IMR-90 (cell line): ENCODE measurements around the gene CHPF. TPM values are rescaled to one million over a fixed set of nuclear protein-coding genes. Genes with fewer than 3 reads are reported as not detected.

Source experiments
- ATAC-seq: fragments of 200-7000 bp; cut with Tn5 transposase; 2 replicates; pipeline ENCODE4 v1.9.1; 2020; ENCODE audit warnings: low read depth, mild to moderate bottlenecking, moderate library complexity
- BruUV-seq: library from RNA; stranded (reverse); fragments of 400-500 nt; replicated peaks from 2 replicates; lab custom pipeline; 2021; lab: Mats Ljungman, UMichigan
- CTCF ChIA-PET: fragments of 300-600 bp; formaldehyde crosslinking; extraction: SDS; loops from one replicate; lab custom pipeline; 2021; ENCODE audit warnings: antibody characterized with exemption; lab: Yijun Ruan, JAX
- POLR2A ChIA-PET: fragments of 300-600 bp; sonication (Branson Sonifier 250); formaldehyde crosslinking; loops from one replicate; lab custom pipeline; 2022; ENCODE audit warnings: antibody characterized with exemption; ENCODE audit not compliant: unreplicated experiment; lab: Charles Lee
- DNase-seq: peaks from one replicate; pipeline ENCODE4 v3.0.0; 2013
- H2AFZ ChIP-seq: replicated peaks from 2 replicates; pipeline ENCODE3; 2013; ENCODE audit warnings: low read length, mild to moderate bottlenecking; ENCODE audit not compliant: poor library complexity
- H2AK5ac ChIP-seq: 2 replicates; pipeline ENCODE4 v1.6.1; 2013; ENCODE audit warnings: low read depth, low read length, inconsistent platforms
- H2AK9ac ChIP-seq: replicated peaks from 2 replicates; pipeline ENCODE3; 2013; ENCODE audit warnings: mild to moderate bottlenecking, low read depth, low read length, moderate library complexity; ENCODE audit not compliant: poor library complexity
- H2BK120ac ChIP-seq: 2 replicates; pipeline ENCODE4 v1.6.1; 2013; ENCODE audit warnings: low read depth, low read length, inconsistent platforms
- H2BK15ac ChIP-seq: 3 replicates; pipeline ENCODE4 v1.6.1; 2013; ENCODE audit warnings: low read depth, low read length, inconsistent platforms
- H2BK20ac ChIP-seq: 2 replicates; pipeline ENCODE4 v1.6.1; 2013; ENCODE audit warnings: low read depth, mild to moderate bottlenecking, inconsistent platforms, low read length, moderate library complexity
- H2BK5ac ChIP-seq: 2 replicates; pipeline ENCODE4 v1.6.1; 2013; ENCODE audit warnings: mild to moderate bottlenecking, low read depth, low read length, inconsistent platforms; ENCODE audit not compliant: poor library complexity, severe bottlenecking
- H3K14ac ChIP-seq: replicated peaks from 2 replicates; pipeline ENCODE4 v1.6.1; 2013; ENCODE audit warnings: low read depth, low read length, inconsistent platforms
- H3K18ac ChIP-seq: 2 replicates; pipeline ENCODE4 v1.6.1; 2013; ENCODE audit warnings: low read depth, low read length, control low read depth
- H3K23ac ChIP-seq: 2 replicates; pipeline ENCODE4 v1.6.1; 2013; ENCODE audit warnings: low read depth, low read length, inconsistent platforms
- H3K27ac ChIP-seq: 2 replicates; pipeline ENCODE4 v1.5.1; 2013; ENCODE audit warnings: mild to moderate bottlenecking, control low read depth, low read length; ENCODE audit not compliant: insufficient read depth
- H3K27me3 ChIP-seq: 2 replicates; pipeline ENCODE4 v1.6.1; 2013; ENCODE audit warnings: low read length; ENCODE audit not compliant: control insufficient read depth, insufficient read depth
- H3K36me3 ChIP-seq: 2 replicates; pipeline ENCODE4 v1.6.1; 2013; ENCODE audit warnings: low read length, mixed read lengths; ENCODE audit not compliant: control insufficient read depth, insufficient read depth
- H3K4ac ChIP-seq: 2 replicates; pipeline ENCODE4 v1.6.1; 2013; ENCODE audit warnings: low read depth, low read length, inconsistent platforms
- H3K4me1 ChIP-seq: 2 replicates; pipeline ENCODE4 v1.6.1; 2013; ENCODE audit warnings: low read length, mixed read lengths; ENCODE audit not compliant: control insufficient read depth, insufficient read depth
- H3K4me2 ChIP-seq: 2 replicates; pipeline ENCODE4 v1.6.1; 2013; ENCODE audit warnings: low read depth, mild to moderate bottlenecking, control low read depth, low read length, moderate library complexity
- H3K4me3 ChIP-seq: 2 replicates; pipeline ENCODE4 v1.5.1; 2013; ENCODE audit warnings: low read depth, mild to moderate bottlenecking, control low read depth, low read length, moderate library complexity; ENCODE audit not compliant: insufficient read depth
- H3K56ac ChIP-seq: 2 replicates; pipeline ENCODE4 v1.6.1; 2013; ENCODE audit warnings: low read length, inconsistent platforms; ENCODE audit not compliant: insufficient read depth; ENCODE audit errors: extremely low read depth
- H3K79me1 ChIP-seq, 2 experiments: 2 replicates each; pipeline ENCODE4 v1.6.1; 2013; ENCODE audit warnings: low read length in 2 of 2, inconsistent platforms in 1 of 2, low read depth in 1 of 2
- H3K9ac ChIP-seq: 2 replicates; pipeline ENCODE4 v1.6.1; 2013; ENCODE audit warnings: low read depth, low read length, control low read depth
- H3K9me1 ChIP-seq: 2 replicates; pipeline ENCODE4 v1.6.1; 2013; ENCODE audit warnings: low read length, inconsistent platforms; ENCODE audit not compliant: insufficient read depth
- H3K9me3 ChIP-seq: 2 replicates; pipeline ENCODE4 v1.6.1; 2013; ENCODE audit warnings: low read length; ENCODE audit not compliant: control insufficient read depth, insufficient read depth
- H4K20me1 ChIP-seq: 2 replicates; pipeline ENCODE4 v1.6.1; 2013; ENCODE audit warnings: low read length, inconsistent platforms; ENCODE audit not compliant: insufficient read depth
- H4K5ac ChIP-seq: 2 replicates; pipeline ENCODE4 v1.6.1; 2013; ENCODE audit warnings: mild to moderate bottlenecking, low read depth, low read length, control low read depth
- H4K8ac ChIP-seq, 2 experiments: 2 replicates each; pipeline ENCODE4 v1.6.1; 2013; ENCODE audit warnings: low read depth in 2 of 2, low read length in 2 of 2, control low read depth in 1 of 2, inconsistent platforms in 1 of 2
- H4K91ac ChIP-seq: 2 replicates; pipeline ENCODE4 v1.6.1; 2013; ENCODE audit warnings: low read depth, low read length, inconsistent platforms; ENCODE audit not compliant: insufficient read depth
- CEBPB ChIP-seq: IDR thresholded peaks from 2 replicates; pipeline ENCODE4 v1.6.1; 2012; ENCODE audit warnings: low read depth, low read length, improper control_type of control experiment
- CTCF ChIP-seq: conservative IDR thresholded peaks from 2 replicates; pipeline ENCODE4 v1.5.1; 2012; ENCODE audit warnings: mild to moderate bottlenecking, low read depth, low read length, improper control_type of control experiment
- FOS ChIP-seq: fragments of 150-350 bp; IDR thresholded peaks from 2 replicates; pipeline ENCODE4 v1.6.1; 2016; ENCODE audit warnings: low read depth, low read length
- MAZ ChIP-seq: IDR thresholded peaks from 2 replicates; pipeline ENCODE4 v1.6.1; 2012; ENCODE audit warnings: low read depth, mild to moderate bottlenecking, low read length, improper control_type of control experiment, moderate library complexity, borderline replicate concordance
- POLR2A ChIP-seq: IDR thresholded peaks from 2 replicates; pipeline ENCODE4 v1.6.1; 2012; ENCODE audit warnings: mild to moderate bottlenecking, low read depth, low read length
- RAD21 ChIP-seq: IDR thresholded peaks from 2 replicates; pipeline ENCODE4 v1.6.1; 2012; ENCODE audit warnings: low read length, improper control_type of control experiment
- USF2 ChIP-seq: fragments of 150-350 bp; IDR thresholded peaks from 2 replicates; pipeline ENCODE4 v1.6.1; 2017; ENCODE audit warnings: mild to moderate bottlenecking, antibody characterized with exemption, low read length, low read depth
- WGBS, 2 experiments: methylation state at CpG; one replicate each; pipeline versions ENCODE4 v1.1.5 to v1.1.7; 2013; ENCODE audit warnings: missing lambda C conversion rate in 2 of 2; ENCODE audit not compliant: insufficient read length in 1 of 2; ENCODE audit errors: extremely low coverage in 2 of 2; 5-methylcytosine and 5-hydroxymethylcytosine counted together
- dilution Hi-C: fragments of 300-500 bp; cut with HindIII; formaldehyde crosslinking; loops from one replicate; pipeline ENCODE4 v1.14.3; 2018; ENCODE audit warnings: low sequenced_read_pairs; ENCODE audit not compliant: unreplicated experiment
- in situ Hi-C: fragments of 300-500 bp; cut with MboI; formaldehyde crosslinking; loops from 3 replicates; pipeline ENCODE4 v1.14.3; 2019; ENCODE audit warnings: low sequenced_read_pairs, inconsistent platforms, mixed read lengths
- intact Hi-C: fragments of 100-400 bp; cut with micrococcal nuclease; formaldehyde crosslinking; loops from 2 replicates; pipeline ENCODE4 v1.10.0; 2022
- polyA plus RNA-seq, 3 experiments: library from polyadenylated mRNA; depleted of rRNA; stranded (reverse); fragments of >200 nt; gene quantifications; 2 replicates each; pipeline ENCODE4 v1.2.3, GENCODE V29; 2012; ENCODE audit warnings: low replicate concordance in 1 of 3
- total RNA-seq: library from RNA; depleted of rRNA; stranded (reverse); fragments of >200 nt; gene quantifications from 2 replicates; pipeline ENCODE4 v1.2.3, GENCODE V29; 2012

Gene CHPF
- total and polyA plus RNA-seq, 2 of the 4 experiments (the other 2 are of a cell fraction): 24.0 to 115 TPM

GRCh38 chr2:219574484-219575311 is 31.1 kb upstream of the CHPF start (continued):
- no peak for TF ChIP-seq RAD21

GRCh38 chr2:219573166-219573565 is 29.6 kb upstream of the CHPF start:
- no peak overlapping the region for H2AK9ac ChIP-seq
- H2BK5ac ChIP-seq: no peak overlapping the region
- peaks cover 2% of the 10 kb centered on the region; the same call in 1 of the 2 replicates for H3K9me1 ChIP-seq
- no CpG with 5 or more reads among the region's 5 CpGs for WGBS, 2 experiments
- no peak overlapping the region for H3K14ac ChIP-seq
- no peak overlapping the region for H2BK20ac ChIP-seq
- H2AK5ac ChIP-seq: no peak overlapping the region
- DNase-seq (no peak), ATAC-seq (no peak)
- dilution Hi-C loops: no loop called here
- no peak overlapping the region for H3K56ac ChIP-seq
- CTCF ChIA-PET: no interaction called here
- H3K9me3 ChIP-seq: no peaks in the 10 kb centered on the region
- H3K9ac ChIP-seq: no peak overlapping the region
- peaks cover 2% of the 10 kb centered on the region; the same call in 1 of the 2 replicates for H3K36me3 ChIP-seq
- no peak overlapping the region for H2AFZ ChIP-seq
- H3K18ac ChIP-seq: no peak overlapping the region
- no peak overlapping the region for H3K27ac ChIP-seq
- no peak overlapping the region for H3K4me3 ChIP-seq
- no peak overlapping the region for H2BK120ac ChIP-seq
- no peak overlapping the region for H4K8ac ChIP-seq
- POLR2A ChIA-PET: no interaction called here
- TF ChIP-seq CTCF (no peak), POLR2A (no peak), USF2 (no peak), FOS (no peak), CEBPB (no peak), MAZ (no peak)
- peaks cover 14% of the 10 kb centered on the region for H3K27me3 ChIP-seq
- H3K79me1 ChIP-seq: peaks cover 11 to 14% of the 10 kb centered on the region in 2 experiments
- H4K20me1 ChIP-seq: no peaks in the 10 kb centered on the region
- no peak overlapping the region for H4K91ac ChIP-seq
- H3K4ac ChIP-seq: no peak overlapping the region
- no peak overlapping the region for H3K23ac ChIP-seq
- no peak overlapping the region for H3K4me2 ChIP-seq
- peaks cover 14% of the 10 kb centered on the region for H3K4me1 ChIP-seq
- no TSS peak for BruUV-seq
- intact Hi-C loops: no loop called here
- H4K5ac ChIP-seq: no peak overlapping the region
- no peak overlapping the region for H2BK15ac ChIP-seq
- in situ Hi-C loops: no loop called here
